ENCODE data around the gene IFI16. TPM values are rescaled to one million over a fixed set of nuclear protein-coding genes. Genes with fewer than 3 reads are reported as not detected.

IFI16 gene
- total and polyA plus RNA-seq, 2 donors, result 51.7 to 76.6 TPM

Other genes starting within 250 kb of the IFI16 start
- gene OR6N1, start 237.7 kb upstream of the IFI16 start, total RNA-seq, result not detected
- gene OR6N1, start 237.7 kb upstream of the IFI16 start, polyA plus RNA-seq, result not detected
- not detected for gene OR6N2, start 228.7 kb upstream of the IFI16 start, total RNA-seq
- gene OR6N2, start 228.7 kb upstream of the IFI16 start, polyA plus RNA-seq, result not detected
- gene MNDA, start 178.6 kb upstream of the IFI16 start, total RNA-seq, result 9.0 TPM
- 3.2 TPM for gene MNDA, start 178.6 kb upstream of the IFI16 start, polyA plus RNA-seq
- 0.69 TPM for gene PYHIN1, start 78.4 kb upstream of the IFI16 start, total RNA-seq
- gene PYHIN1, start 78.4 kb upstream of the IFI16 start, polyA plus RNA-seq, result 0.49 TPM
- 3.0 TPM for gene AIM2, start 66.9 kb downstream of the IFI16 start, total RNA-seq
- 0.63 TPM for gene AIM2, start 66.9 kb downstream of the IFI16 start, polyA plus RNA-seq
- gene CADM3, start 161.7 kb downstream of the IFI16 start, total RNA-seq, result 8.7 TPM
- 27.0 TPM for gene CADM3, start 161.7 kb downstream of the IFI16 start, polyA plus RNA-seq
- 7.1 TPM for gene ACKR1, start 195.0 kb downstream of the IFI16 start, total RNA-seq
- 176 TPM for gene ACKR1, start 195.0 kb downstream of the IFI16 start, polyA plus RNA-seq